ENCODE measurements around the gene ICE2.

- no peak for TF ChIP-seq CTCF (IDR thresholded peaks at IDR 0.05; ENCODE audit: insufficient read depth, low read length)
- TF ChIP-seq POLR2AphosphoS5 (IDR thresholded peaks at IDR 0.05; ENCODE audit: low read depth): no peak
- TF ChIP-seq GABPA (IDR thresholded peaks at IDR 0.05; ENCODE audit: low read depth): no peak
- no peak for TF ChIP-seq REST (IDR thresholded peaks at IDR 0.05; ENCODE audit: insufficient replicate concordance, low read depth)
Measured at GRCh38 chr15:60462027-60462426, 16.9 kb downstream of the ICE2 start.

Data from HL-60 (cell line).